ENCODE data around the gene CFAP20DC.

DNA sequence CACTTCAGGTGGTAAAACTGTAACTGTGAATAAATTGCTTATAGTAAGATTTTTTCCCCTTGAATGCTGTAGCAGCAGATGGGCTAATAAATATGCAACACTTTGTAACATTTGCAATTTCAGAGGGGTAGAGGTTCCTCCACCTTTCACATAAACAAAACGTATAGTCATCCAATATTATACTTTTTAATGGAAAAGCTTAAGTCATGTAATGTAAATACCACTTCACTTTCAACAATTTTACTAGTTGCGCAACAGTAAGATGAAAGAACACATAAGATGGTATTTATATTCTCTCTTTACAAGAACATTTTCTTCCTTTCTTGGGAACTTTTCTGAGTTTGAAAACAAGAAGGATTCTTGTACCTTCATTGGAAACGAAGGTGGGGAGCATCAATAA lies 326.7 kb downstream of the CFAP20DC start:
- no peak for TF ChIP-seq CTCF (IDR thresholded peaks at IDR 0.05)
- no peak for TF ChIP-seq POLR2AphosphoS5 (IDR thresholded peaks at IDR 0.05)
- TF ChIP-seq POLR2A (IDR thresholded peaks at IDR 0.05; ENCODE audit: low read depth) = no peak

Data from esophagus muscularis mucosa (tissue), 3 donors.